Hematopoietic multipotent progenitor cell (in vitro differentiated cells): Measurements from ENCODE around the gene RAD50. TPM values are rescaled to one million over a fixed set of nuclear protein-coding genes. Genes with fewer than 3 reads are reported as not detected.
"Not testable (repeated sequence)": the region's sequence is repeated elsewhere in the genome, so short reads cannot be mapped to it uniquely, and the experiment has no call there.

Source experiments
- DNase-seq, 3 donors: peaks; one replicate each; pipeline ENCODE4 v3.0.0-alpha.2; 2011 to 2015; ENCODE audit warnings: low read depth in 2 of 3, low spot score in 2 of 3
- total RNA-seq: library from RNA; depleted of rRNA; stranded (reverse); fragments of >200 nt; gene quantifications from one replicate; pipeline ENCODE4 v1.2.3, GENCODE V29; 2012

RAD50 gene
- total RNA-seq = 9.7 TPM

GRCh38 chr5:132556763-132557477, at the start of gene RAD50:
RAD50 (plus strand) TSS chr5:132556977; CDS start chr5:132557325, 348 bp downstream.
- peak; percentile 78 to 92 (median 91) for DNase-seq

- no peak for DNase-seq
Measured at GRCh38 chr5:132510076-132510475, 46.7 kb upstream of the RAD50 start.

- DNase-seq = not testable (repeated sequence)
Measured at GRCh38 chr5:132513618-132514336, 43.0 kb upstream of the RAD50 start.

GRCh38 chr5:132522067-132522466, 34.7 kb upstream of the RAD50 start:
- DNase-seq = not testable (repeated sequence)

- not testable (repeated sequence) for DNase-seq
Measured at GRCh38 chr5:132524877-132525276, 31.9 kb upstream of the RAD50 start.

GRCh38 chr5:132525299-132525724, 31.5 kb upstream of the RAD50 start:
- peak in 1 of 3 donors; percentile 30 for DNase-seq

- peak in 2 of 3 donors; percentile 50 to 76 for DNase-seq
Measured at GRCh38 chr5:132526290-132526973, 30.3 kb upstream of the RAD50 start.

- DNase-seq = peak in 1 of 3 donors; percentile 54
Measured at GRCh38 chr5:132526974-132527564, 29.7 kb upstream of the RAD50 start.

GRCh38 chr5:132528021-132528420, 28.8 kb upstream of the RAD50 start:
- DNase-seq = no peak

GRCh38 chr5:132528866-132529634, 27.7 kb upstream of the RAD50 start:
- peak in 2 of 3 donors; percentile 84 to 94 for DNase-seq

GRCh38 chr5:132530946-132531345, 25.8 kb upstream of the RAD50 start:
- no peak for DNase-seq

- DNase-seq = no peak
Measured at GRCh38 chr5:132539716-132540115, 17.1 kb upstream of the RAD50 start.

- no peak for DNase-seq
Measured at GRCh38 chr5:132540149-132540548, 16.6 kb upstream of the RAD50 start.

GRCh38 chr5:132540764-132541163, 16.0 kb upstream of the RAD50 start:
- no peak for DNase-seq

GRCh38 chr5:132543472-132544201, 13.1 kb upstream of the RAD50 start, which contains the start of gene IL5:
IL5 (minus strand) TSS chr5:132543522; CDS start chr5:132543478, 44 bp downstream.
- DNase-seq = no peak

GRCh38 chr5:132546108-132546507, 10.7 kb upstream of the RAD50 start:
- no peak for DNase-seq

- no peak for DNase-seq
Measured at GRCh38 chr5:132547269-132547668, 9.5 kb upstream of the RAD50 start.

GRCh38 chr5:132548834-132549233, 7.9 kb upstream of the RAD50 start:
- not testable (repeated sequence) for DNase-seq

GRCh38 chr5:132549576-132549975, 7.2 kb upstream of the RAD50 start:
- DNase-seq = no peak
